SK-N-MC (cell line): ENCODE results near the gene ZDHHC24.

ENCODE experiments used
- DNase-seq: peaks from one replicate; pipeline ENCODE4 v3.0.0-alpha.2; 2011; ENCODE audit warnings: low read depth, low spot score
- H3K27ac ChIP-seq: fragments of 200-600 bp; sonication (generic); 2 replicates; pipeline ENCODE4 v1.5.1; 2016; ENCODE audit warnings: mixed run types
- H3K36me3 ChIP-seq: fragments of 200-600 bp; sonication (generic); 2 replicates; pipeline ENCODE4 v1.6.1; 2017; ENCODE audit warnings: antibody characterized with exemption, low read length, mixed read lengths; ENCODE audit not compliant: insufficient read depth
- H3K4me3 ChIP-seq: fragments of 200-600 bp; sonication (generic); 2 replicates; pipeline ENCODE4 v1.5.1; 2016
- H3K9ac ChIP-seq: fragments of 200-600 bp; sonication (generic); 2 replicates; pipeline ENCODE4 v1.8.0; 2017; ENCODE audit warnings: mixed run types, mixed read lengths; ENCODE audit not compliant: insufficient read length
- H3K9me3 ChIP-seq: fragments of 200-600 bp; sonication (generic); 2 replicates; pipeline ENCODE4 v1.6.1; 2017; ENCODE audit warnings: low read depth, mild to moderate bottlenecking, antibody characterized with exemption, low read length, moderate library complexity, mixed read lengths
- EZH2 ChIP-seq: fragments of 200-600 bp; sonication (generic); IDR thresholded peaks from one replicate; pipeline ENCODE4 v1.6.1; 2017; ENCODE audit warnings: antibody characterized with exemption
- FOXP2 ChIP-seq: optimal IDR thresholded peaks from 2 replicates; pipeline ENCODE3; 2011; ENCODE audit warnings: mild to moderate bottlenecking, moderate library complexity; ENCODE audit not compliant: insufficient read depth; ENCODE audit errors: extremely low read length, control extremely low read depth
- POLR2AphosphoS5 ChIP-seq: IDR thresholded peaks from 2 replicates; pipeline ENCODE4 v1.6.1; 2012; ENCODE audit warnings: mild to moderate bottlenecking, low read depth, low read length, borderline replicate concordance

ZDHHC24 gene

DNA sequence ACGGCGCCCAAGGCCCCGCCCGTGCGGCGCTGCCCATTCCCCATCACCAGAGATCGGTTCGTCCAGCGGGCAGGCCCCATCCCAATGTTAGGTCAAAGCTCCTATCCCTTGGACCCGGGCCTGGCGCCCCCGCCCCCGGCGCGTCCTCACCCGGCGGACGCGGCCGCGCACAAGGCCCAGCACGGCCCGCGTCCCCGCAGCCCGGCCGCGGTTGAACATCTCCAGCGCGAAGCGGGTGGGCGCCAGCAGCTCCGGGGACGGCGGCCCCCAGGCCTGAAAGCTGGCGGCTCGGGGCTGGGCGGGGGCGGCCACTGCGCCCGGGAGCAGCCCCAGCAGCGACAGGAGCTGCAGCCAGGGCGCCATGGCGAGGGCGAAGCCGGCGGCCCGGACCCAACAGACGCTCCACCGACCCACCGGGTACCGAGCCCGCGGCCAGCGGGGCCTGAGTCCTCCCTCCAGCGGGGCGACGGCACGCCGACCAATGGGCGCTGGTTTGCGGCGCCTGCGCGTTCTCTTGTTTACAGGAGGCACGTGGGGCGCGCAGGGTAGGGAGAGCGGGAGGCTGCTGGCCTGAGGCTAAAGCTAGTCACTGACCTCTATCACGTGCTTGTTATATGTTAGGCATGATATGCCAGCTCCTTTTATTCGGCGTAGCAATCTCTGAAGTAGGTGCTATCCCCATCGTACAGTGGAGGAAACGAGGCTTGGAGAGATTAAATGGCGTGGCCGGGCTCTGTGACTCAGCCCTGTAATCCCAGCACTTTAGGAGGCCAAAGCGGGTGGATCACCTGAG, 22.5 kb upstream of the ZDHHC24 start, which contains the start of gene CTSF:
CTSF (minus strand) TSS at position 483 of the 793 bp plus-strand sequence; CDS start at position 363, 120 bp downstream.
- DNase-seq = no peak
- no peak within 1 kb of the TSS for H3K27ac ChIP-seq
- no peaks in the 10 kb centered on the region for H3K9me3 ChIP-seq
- no peak within 1 kb of the TSS for H3K9ac ChIP-seq
- H3K36me3 ChIP-seq = no peaks in the 10 kb centered on the region
- TF ChIP-seq POLR2AphosphoS5 (peak; percentile 64; the same call in 1 of the 2 replicates), EZH2 (no peak)
- H3K4me3 ChIP-seq = peak within 1 kb of the TSS; percentile 78

GRCh38 chr11:66567787-66568123, 21.9 kb upstream of the ZDHHC24 start:
- Histone ChIP-seq H3K9me3 (no peaks in the 10 kb centered on the region), H3K4me3 (peak overlapping the region; percentile 78), H3K27ac (no peak overlapping the region), H3K9ac (no peak overlapping the region), H3K36me3 (no peaks in the 10 kb centered on the region)
- DNase-seq = no peak
- TF ChIP-seq POLR2AphosphoS5 = no peak
- TF ChIP-seq EZH2 = no peak
- no peak for TF ChIP-seq FOXP2

DNA sequence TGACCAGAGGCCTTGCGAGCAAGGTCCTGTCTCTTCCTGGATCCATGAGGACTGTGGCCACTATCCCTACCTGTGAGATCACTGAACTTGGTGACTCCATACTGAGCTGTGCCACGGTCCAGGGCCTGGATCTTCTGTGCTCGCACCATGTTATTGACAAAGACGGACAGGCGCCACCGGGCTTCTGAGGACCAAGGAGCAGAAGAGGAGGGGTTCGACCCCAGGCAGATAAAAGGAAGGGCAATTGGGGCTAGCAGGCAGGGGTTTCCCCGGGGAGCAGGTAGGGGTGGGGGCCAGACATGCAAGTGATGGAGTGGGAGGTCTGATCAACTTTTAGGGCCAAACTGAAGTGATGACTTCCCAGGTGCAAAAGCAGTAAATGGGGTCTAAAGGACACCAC, 20.4 kb upstream of the ZDHHC24 start:
- Histone ChIP-seq H3K9me3 (no peaks in the 10 kb centered on the region), H3K9ac (no peak overlapping the region), H3K4me3 (no peak overlapping the region), H3K36me3 (no peaks in the 10 kb centered on the region), H3K27ac (no peak overlapping the region)
- DNase-seq = no peak
- TF ChIP-seq POLR2AphosphoS5 = no peak
- no peak for TF ChIP-seq EZH2
- no peak for TF ChIP-seq FOXP2

DNA sequence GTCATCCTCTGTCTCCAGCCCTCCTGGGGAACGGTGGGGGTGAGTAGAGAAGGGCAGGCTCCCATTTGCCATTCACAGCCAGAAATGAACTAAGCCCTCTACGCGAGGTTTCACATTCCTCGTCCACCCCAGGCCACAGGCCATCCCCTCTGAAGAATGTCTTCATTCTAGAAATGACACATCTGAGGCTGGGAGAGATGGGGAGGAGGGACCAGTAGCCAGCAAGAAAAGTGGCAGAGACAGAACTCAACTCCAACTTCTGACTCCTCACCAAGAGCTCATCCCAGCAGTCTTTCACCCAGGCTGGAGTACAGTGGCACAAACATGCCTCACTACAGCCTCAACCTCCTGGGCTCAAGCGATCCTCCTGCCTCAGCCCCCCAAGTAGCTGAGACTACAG, 19.1 kb upstream of the ZDHHC24 start:
- TF ChIP-seq POLR2AphosphoS5 = no peak
- no peak for TF ChIP-seq EZH2
- no peak for TF ChIP-seq FOXP2
- no peaks in the 10 kb centered on the region for H3K36me3 ChIP-seq
- no peak overlapping the region for H3K27ac ChIP-seq
- no peak overlapping the region for H3K9ac ChIP-seq
- DNase-seq = no peak
- no peak overlapping the region for H3K4me3 ChIP-seq
- H3K9me3 ChIP-seq = no peaks in the 10 kb centered on the region

DNA sequence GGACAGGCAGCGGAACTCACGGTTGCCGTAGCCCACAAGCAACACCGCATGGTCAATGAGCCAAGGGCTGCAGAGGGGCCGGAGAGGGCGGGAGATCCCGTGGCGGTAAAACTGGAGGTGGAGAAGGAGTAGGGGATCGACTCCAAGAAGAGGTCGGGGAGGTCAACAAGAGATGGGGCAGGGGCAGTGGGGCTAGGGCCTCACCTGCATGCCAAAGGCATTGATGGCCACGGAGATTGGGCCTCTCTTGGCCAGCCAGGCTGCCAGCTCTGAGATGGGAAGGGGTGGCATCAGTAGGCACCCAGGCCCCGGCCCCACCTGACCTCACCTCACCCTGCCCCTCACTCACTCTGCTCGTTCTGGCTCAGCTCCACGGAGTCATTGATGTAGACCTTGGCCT, 18.7 kb upstream of the ZDHHC24 start:
- DNase-seq = no peak
- Histone ChIP-seq H3K36me3 (no peaks in the 10 kb centered on the region), H3K27ac (no peak overlapping the region), H3K9ac (no peak overlapping the region), H3K9me3 (no peaks in the 10 kb centered on the region), H3K4me3 (no peak overlapping the region)
- TF ChIP-seq EZH2 = no peak
- TF ChIP-seq POLR2AphosphoS5 = no peak
- no peak for TF ChIP-seq FOXP2

GRCh38 chr11:66563832-66564231, 18.0 kb upstream of the ZDHHC24 start:
- no peak for DNase-seq
- TF ChIP-seq EZH2 = no peak
- no peak for TF ChIP-seq POLR2AphosphoS5
- TF ChIP-seq FOXP2 = no peak
- Histone ChIP-seq H3K4me3 (no peak overlapping the region), H3K27ac (no peak overlapping the region), H3K9me3 (no peaks in the 10 kb centered on the region), H3K9ac (no peak overlapping the region), H3K36me3 (no peaks in the 10 kb centered on the region)

- Histone ChIP-seq H3K36me3 (no peaks in the 10 kb centered on the region), H3K4me3 (no peak overlapping the region), H3K9me3 (no peaks in the 10 kb centered on the region), H3K27ac (no peak overlapping the region), H3K9ac (no peak overlapping the region)
- DNase-seq = no peak
- no peak for TF ChIP-seq FOXP2
- TF ChIP-seq POLR2AphosphoS5 = no peak
- no peak for TF ChIP-seq EZH2
Observed at GRCh38 chr11:66562907-66563583, 17.2 kb upstream of the ZDHHC24 start.

DNA sequence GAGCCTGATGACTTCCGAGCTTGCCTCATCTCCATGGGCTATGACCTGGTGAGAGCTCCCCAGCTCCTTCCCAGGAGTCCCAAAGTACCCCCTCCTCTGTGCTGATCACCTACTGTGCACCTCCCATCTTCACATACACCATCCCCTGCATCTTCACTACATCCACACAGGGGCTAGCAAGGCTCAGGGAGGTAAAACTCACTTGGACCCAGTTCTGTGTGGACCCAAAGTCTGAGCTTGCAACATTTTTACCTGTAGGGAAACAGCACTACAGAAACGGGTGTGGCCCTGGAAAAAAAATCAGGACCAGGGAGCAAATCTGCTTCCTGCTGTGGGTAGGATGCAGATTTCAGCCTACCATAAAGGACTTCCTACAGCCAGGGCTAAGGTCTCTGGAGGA, 16.4 kb upstream of the ZDHHC24 start:
- DNase-seq = no peak
- H3K9me3 ChIP-seq = no peaks in the 10 kb centered on the region
- no peaks in the 10 kb centered on the region for H3K36me3 ChIP-seq
- H3K9ac ChIP-seq = no peak overlapping the region
- H3K4me3 ChIP-seq = no peak overlapping the region
- TF ChIP-seq POLR2AphosphoS5 (no peak), FOXP2 (no peak), EZH2 (no peak)
- H3K27ac ChIP-seq = no peak overlapping the region
